ENCODE data around the gene NELFB. TPM values are rescaled to one million over a fixed set of nuclear protein-coding genes. Genes with fewer than 3 reads are reported as not detected.

NELFB gene
- total and polyA plus RNA-seq, 4 donors = 4.7 to 24.6 (median 18.1) TPM

DNA sequence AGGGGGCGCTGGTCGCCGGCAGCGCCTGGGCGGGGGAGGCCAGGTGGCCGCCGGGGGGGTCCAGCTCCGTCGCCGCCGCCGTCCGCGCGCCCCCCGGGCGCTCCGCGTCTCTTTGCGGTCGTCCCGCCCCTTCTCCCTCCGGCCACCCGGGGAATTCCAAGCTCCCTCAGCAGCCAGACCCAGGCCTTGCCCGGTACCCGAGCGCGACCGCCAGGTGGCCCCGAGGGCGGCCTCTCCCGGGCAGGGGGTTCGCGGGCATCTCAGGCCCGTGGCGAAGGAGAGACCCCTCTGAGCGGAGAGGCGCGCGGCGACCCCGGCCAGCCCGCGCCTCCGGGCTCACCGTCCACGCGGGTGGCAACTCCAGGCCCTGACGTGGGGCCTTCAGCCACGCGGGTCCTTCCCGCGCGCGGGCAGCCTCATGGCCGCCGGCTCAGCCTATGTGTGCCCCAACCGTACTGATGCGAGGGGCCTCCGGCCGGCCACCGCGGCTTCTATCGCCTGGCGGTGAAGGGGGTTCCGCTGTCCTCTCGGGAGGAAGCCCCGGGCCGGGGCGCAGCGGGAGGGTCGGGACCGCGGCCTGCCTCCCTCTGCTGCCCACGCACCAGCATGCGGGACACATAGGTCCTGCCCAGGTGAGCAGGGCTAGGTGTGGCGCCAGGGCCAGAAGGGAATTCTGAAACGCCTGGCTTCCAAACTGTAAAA lies 47.5 kb downstream of the NELFB start:
- no peak overlapping the region for H3K9ac ChIP-seq (ENCODE audit: low read depth in 1 of 2, low read length in 2 of 2)
- H3K4me1 ChIP-seq (ENCODE audit: control insufficient read depth in 4 of 4, insufficient read depth in 4 of 4, low read length in 3 of 4) = peaks cover 13 to 62% (median 28%) of the 10 kb centered on the region in 4 donors
- TF ChIP-seq, protein P1, sequence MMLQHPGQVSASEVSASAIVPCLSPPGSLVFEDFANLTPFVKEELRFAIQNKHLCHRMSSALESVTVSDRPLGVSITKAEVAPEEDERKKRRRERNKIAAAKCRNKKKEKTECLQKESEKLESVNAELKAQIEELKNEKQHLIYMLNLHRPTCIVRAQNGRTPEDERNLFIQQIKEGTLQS (IDR thresholded peaks at IDR 0.05) = no peak
- TF ChIP-seq CTCF (IDR thresholded peaks at IDR 0.05; ENCODE audit: low read depth, low read length, missing input control) (peak; percentile 38), HNF4G (IDR thresholded peaks at IDR 0.05) (no peak), MAX (IDR thresholded peaks at IDR 0.05) (no peak), NR2F2 (IDR thresholded peaks at IDR 0.05) (no peak), TAF1 (conservative IDR thresholded peaks at IDR 0.05) (no peak), RXRA (IDR thresholded peaks at IDR 0.05) (no peak), HNF4A (conservative IDR thresholded peaks at IDR 0.05) (no peak), YY1 (IDR thresholded peaks at IDR 0.05) (no peak), EGR1 (IDR thresholded peaks at IDR 0.05; ENCODE audit: low read depth in 2 of 2) (no peak), RAD21 (IDR thresholded peaks at IDR 0.05) (peak in 1 of 2 donors; percentile 9), GABPA (IDR thresholded peaks at IDR 0.05 in 1 of 2, conservative IDR thresholded peaks at IDR 0.05 in 1 of 2) (no peak)
- TF ChIP-seq, protein P2, sequence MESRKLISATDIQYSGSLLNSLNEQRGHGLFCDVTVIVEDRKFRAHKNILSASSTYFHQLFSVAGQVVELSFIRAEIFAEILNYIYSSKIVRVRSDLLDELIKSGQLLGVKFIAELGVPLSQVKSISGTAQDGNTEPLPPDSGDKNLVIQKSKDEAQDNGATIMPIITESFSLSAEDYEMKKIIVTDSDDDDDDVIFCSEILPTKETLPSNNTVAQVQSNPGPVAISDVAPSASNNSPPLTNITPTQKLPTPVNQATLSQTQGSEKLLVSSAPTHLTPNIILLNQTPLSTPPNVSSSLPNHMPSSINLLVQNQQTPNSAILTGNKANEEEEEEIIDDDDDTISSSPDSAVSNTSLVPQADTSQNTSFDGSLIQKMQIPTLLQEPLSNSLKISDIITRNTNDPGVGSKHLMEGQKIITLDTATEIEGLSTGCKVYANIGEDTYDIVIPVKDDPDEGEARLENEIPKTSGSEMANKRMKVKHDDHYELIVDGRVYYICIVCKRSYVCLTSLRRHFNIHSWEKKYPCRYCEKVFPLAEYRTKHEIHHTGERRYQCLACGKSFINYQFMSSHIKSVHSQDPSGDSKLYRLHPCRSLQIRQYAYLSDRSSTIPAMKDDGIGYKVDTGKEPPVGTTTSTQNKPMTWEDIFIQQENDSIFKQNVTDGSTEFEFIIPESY (IDR thresholded peaks at IDR 0.05) = no peak
- peak overlapping the region; percentile 0 to 50 for H3K27ac ChIP-seq (ENCODE audit: low read depth in 1 of 2, low read length in 2 of 2)
- no peaks in the 10 kb centered on the region for H3K36me3 ChIP-seq (ENCODE audit: control insufficient read depth in 4 of 4, insufficient read depth in 3 of 4, low read depth in 1 of 4, low read length in 3 of 4)
- H3K4me3 ChIP-seq (ENCODE audit: low read depth in 1 of 3, low read length in 3 of 3) = peak overlapping the region in 1 of 3 donors; percentile 55
- no peak for DNase-seq (ENCODE audit: low spot score)
- 13% methylated on average over 78 of the region's 78 CpGs for whole genome bisulfite sequencing
- peaks cover 0 to 3% (median 0%) of the 10 kb centered on the region in 4 donors for H3K27me3 ChIP-seq (ENCODE audit: control insufficient read depth in 4 of 4, insufficient read depth in 4 of 4, low read length in 3 of 4)
- no peaks in the 10 kb centered on the region for H3K9me3 ChIP-seq (ENCODE audit: control insufficient read depth in 4 of 4, low read length in 3 of 4)

- Histone ChIP-seq H3K9ac (ENCODE audit: low read depth in 1 of 2, low read length in 2 of 2) (no peak overlapping the region), H3K27ac (ENCODE audit: low read depth in 1 of 2, low read length in 2 of 2) (peak overlapping the region in 1 of 2 donors; percentile 50), H3K4me1 (ENCODE audit: control insufficient read depth in 4 of 4, insufficient read depth in 4 of 4, low read length in 3 of 4) (peaks cover 13 to 59% (median 28%) of the 10 kb centered on the region in 4 donors), H3K36me3 (ENCODE audit: control insufficient read depth in 4 of 4, insufficient read depth in 3 of 4, low read depth in 1 of 4, low read length in 3 of 4) (no peaks in the 10 kb centered on the region), H3K4me3 (ENCODE audit: low read depth in 1 of 3, low read length in 3 of 3) (no peak overlapping the region), H3K9me3 (ENCODE audit: control insufficient read depth in 4 of 4, low read length in 3 of 4) (no peaks in the 10 kb centered on the region), H3K27me3 (ENCODE audit: control insufficient read depth in 4 of 4, insufficient read depth in 4 of 4, low read length in 3 of 4) (peaks cover 0 to 3% (median 0%) of the 10 kb centered on the region in 4 donors)
- WGBS = 76% methylated on average over 23 of the region's 23 CpGs
- TF ChIP-seq NR2F2 (IDR thresholded peaks at IDR 0.05) (no peak), CTCF (IDR thresholded peaks at IDR 0.05; ENCODE audit: low read depth, low read length, missing input control) (no peak), JUND (IDR thresholded peaks at IDR 0.05) (no peak), HNF4G (IDR thresholded peaks at IDR 0.05) (no peak)
- DNase-seq (ENCODE audit: low spot score) = peak; percentile 34
Measured at GRCh38 chr9:137303151-137303892, 48.2 kb downstream of the NELFB start.
